ENCODE data around the gene FERMT2. TPM values are rescaled to one million over a fixed set of nuclear protein-coding genes. Genes with fewer than 3 reads are reported as not detected.

Gene FERMT2
- polyA plus RNA-seq, 3 donors, result 16.7 to 159 (median 92.0) TPM

- H3K27ac ChIP-seq (ENCODE audit: low read depth, low read length), result no peak overlapping the region
- 94 to 97% (median 96%) methylated on average over 3 of the region's 3 CpGs for WGBS, 3 donors
Observed at GRCh38 chr14:52914295-52914694, 36.6 kb downstream of the FERMT2 start.

DNA sequence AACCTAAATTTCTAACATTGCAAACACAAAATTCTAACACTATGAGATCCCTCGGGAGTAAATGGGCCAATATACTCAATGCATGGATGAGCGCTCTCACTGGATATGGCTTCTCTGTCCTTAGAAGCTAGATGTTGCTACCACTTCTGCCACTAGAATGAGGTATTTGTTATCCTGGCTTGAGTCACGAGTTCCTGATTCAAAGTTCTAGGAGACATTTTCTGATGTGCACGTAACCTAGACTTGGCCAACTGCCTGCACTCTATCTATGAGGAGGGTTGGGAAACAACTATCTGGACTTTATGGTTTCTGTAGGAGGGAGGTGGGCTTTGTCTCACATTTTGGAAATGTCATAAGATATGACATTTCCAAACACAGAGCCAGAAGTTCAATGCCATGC is 37.6 kb downstream of the FERMT2 start:
- WGBS, 3 donors, result 66 to 69% (median 68%) methylated on average over 4 of the region's 4 CpGs
- H3K27ac ChIP-seq (ENCODE audit: low read depth, low read length), result no peak overlapping the region

GRCh38 chr14:52911904-52912303 is 38.9 kb downstream of the FERMT2 start:
- WGBS, 3 donors, result 69 to 84% (median 80%) methylated on average over 3 of the region's 3 CpGs
- no peak overlapping the region for H3K27ac ChIP-seq (ENCODE audit: low read depth, low read length)

- 50 to 62% (median 59%) methylated on average over 2 of the region's 2 CpGs for WGBS, 3 donors
- no peak overlapping the region for H3K27ac ChIP-seq (ENCODE audit: low read depth, low read length)
Observed at GRCh38 chr14:52910572-52910971, 40.3 kb downstream of the FERMT2 start.

DNA sequence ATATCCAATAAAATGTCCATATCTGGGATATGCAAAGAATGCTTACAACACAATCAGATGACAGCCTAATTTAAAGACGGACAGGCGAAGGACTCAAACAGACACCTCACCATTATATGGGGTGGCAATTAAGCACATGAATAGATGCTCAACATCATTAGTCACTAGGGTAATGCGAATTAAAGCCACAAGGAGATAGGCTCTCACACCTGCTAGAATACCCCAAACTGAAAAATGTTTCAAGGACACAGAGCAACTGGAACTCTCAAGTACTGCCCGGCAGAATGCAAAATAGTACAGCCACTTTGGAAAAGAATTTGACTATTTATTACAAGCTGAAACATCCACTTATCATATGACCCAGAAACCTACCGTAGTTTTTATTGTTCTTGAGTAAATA is 42.9 kb downstream of the FERMT2 start:
- no peak overlapping the region for H3K27ac ChIP-seq (ENCODE audit: low read depth, low read length)
- 93 to 94% (median 93%) methylated on average over 5 of the region's 5 CpGs for WGBS, 3 donors

- H3K27ac ChIP-seq (ENCODE audit: low read depth, low read length), result no peak overlapping the region
- WGBS, 3 donors, result 48 to 68% (median 64%) methylated on average over 3 of the region's 3 CpGs
Observed at GRCh38 chr14:52906141-52906601, 44.7 kb downstream of the FERMT2 start.

- 57 to 83% (median 60%) methylated on average over 2 of the region's 2 CpGs for WGBS, 3 donors
- H3K27ac ChIP-seq (ENCODE audit: low read depth, low read length), result no peak overlapping the region
Observed at GRCh38 chr14:52902971-52903619, 47.8 kb downstream of the FERMT2 start.

GRCh38 chr14:52901357-52901980 is 49.4 kb downstream of the FERMT2 start:
- H3K27ac ChIP-seq (ENCODE audit: low read depth, low read length), result no peak overlapping the region
- WGBS, 3 donors, result 59 to 68% (median 63%) methylated on average over 4 of the region's 4 CpGs

DNA sequence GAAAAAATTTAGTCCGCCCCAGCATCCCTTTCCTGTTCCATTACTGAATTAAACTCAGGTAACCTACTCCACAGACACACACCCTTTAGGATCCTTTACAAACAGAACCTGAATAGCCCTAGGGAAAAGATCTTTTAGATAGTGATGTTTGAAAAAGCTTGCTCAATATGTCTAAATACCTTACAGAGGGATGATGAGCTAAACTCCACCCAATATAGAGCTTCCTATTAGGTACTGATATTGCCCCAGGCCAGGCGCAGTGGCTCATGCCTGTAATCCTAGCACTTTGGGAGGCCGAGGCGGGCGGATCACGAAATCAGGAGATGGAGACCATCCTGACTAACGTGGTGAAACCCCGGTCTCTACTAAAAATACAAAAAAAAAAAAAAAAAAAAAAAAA is 50.1 kb downstream of the FERMT2 start:
- 85 to 92% (median 85%) methylated on average over 6 to 8 of the region's 8 CpGs for WGBS, 3 donors
- H3K27ac ChIP-seq (ENCODE audit: low read depth, low read length), result no peak overlapping the region

GRCh38 chr14:52898496-52898895 is 52.4 kb downstream of the FERMT2 start:
- 83 to 89% (median 84%) methylated on average over 1 of the region's 1 CpG for WGBS, 3 donors
- H3K27ac ChIP-seq (ENCODE audit: low read depth, low read length), result no peak overlapping the region

DNA sequence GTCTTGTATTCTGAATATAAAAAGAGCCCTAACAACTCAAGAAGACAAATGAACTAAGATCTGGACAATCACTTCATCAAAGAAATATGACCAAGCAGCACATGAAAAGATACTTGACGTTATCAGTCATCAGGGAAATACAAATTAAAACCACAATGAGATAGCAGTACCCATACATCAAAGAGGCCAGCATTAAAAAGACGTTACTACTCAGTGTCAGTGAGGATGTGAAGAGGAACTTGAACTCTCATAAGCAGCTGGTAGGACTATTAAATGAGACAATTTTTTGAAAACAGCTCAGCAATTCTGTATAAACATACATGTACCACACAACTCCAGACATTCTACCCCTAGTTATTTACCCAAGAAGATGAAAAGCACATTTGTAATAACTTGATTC is 55.9 kb downstream of the FERMT2 start:
- 18 to 59% (median 30%) methylated on average over 2 of the region's 2 CpGs for WGBS, 3 donors
- H3K27ac ChIP-seq (ENCODE audit: low read depth, low read length), result no peak overlapping the region

DNA sequence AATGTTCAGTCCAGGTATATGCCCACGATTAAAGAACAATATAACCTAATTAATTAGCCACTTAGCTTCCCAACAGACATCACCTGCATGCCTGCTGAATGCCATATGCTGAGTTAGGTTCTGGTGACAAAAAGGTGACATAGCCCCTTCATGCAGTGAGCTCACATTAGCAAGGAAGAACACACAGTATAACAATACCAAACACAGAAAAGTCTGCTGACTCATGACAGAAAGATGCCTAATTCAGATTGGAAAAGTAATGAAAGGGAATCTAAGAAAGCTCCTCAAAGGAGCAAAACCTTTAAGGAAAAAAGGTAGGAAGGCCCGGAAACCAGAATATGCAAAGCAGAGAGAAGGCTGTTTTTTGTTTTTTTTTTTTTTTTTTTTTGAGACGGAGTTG is 59.0 kb downstream of the FERMT2 start:
- WGBS, 3 donors, result 89 to 94% (median 91%) methylated on average over 2 to 3 of the region's 3 CpGs
- no peak overlapping the region for H3K27ac ChIP-seq (ENCODE audit: low read depth, low read length)

DNA sequence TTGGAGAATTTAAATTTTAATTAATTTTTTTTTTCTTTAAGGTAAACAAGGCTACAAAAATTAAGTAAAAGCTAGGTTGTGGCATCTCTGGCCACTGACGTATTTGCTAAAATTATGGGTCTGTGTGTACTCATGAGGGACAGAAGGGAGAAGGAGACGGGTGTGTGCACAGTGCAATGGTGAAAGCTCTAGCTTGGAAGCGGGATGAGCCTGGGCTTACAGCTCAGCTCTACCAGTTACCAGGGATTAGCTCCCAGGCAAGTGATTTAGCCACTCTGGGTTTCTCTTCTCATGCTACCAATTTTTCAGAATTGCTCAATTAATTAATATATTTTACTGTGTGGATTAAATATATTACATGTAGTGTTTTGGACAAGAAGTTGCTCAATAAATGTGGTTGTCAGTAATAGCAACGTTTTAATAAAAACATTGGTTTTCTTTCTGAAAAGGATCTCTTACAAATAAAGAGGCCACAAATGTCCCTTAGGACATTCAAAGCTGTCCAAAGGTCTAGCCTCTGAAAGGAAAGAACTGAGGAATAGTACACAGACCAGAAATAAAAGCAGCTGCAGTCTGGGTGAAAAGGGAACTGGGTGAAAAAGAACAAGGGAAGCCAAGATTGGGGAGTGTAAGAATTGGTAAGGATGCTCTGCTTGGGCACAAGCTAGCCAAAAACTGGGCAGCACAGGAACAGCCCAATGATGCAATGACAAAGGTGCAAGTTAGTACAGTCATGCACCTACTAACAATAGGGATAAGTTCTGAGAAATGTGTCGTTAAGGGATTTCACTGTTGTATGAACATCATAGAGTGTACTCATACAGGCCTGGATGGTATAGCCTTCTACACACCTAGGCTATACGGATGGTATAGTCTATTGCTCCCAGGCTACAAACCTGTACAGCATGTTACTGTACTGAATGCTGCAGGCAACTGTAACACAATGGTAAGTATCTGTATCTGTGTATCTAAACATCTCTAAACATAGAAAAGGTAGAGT is 61.7 kb downstream of the FERMT2 start:
- 74 to 91% (median 80%) methylated on average over 6 of the region's 6 CpGs for WGBS, 3 donors
- H3K27ac ChIP-seq (ENCODE audit: low read depth, low read length), result no peak overlapping the region

- 74 to 87% (median 86%) methylated on average over 4 of the region's 4 CpGs for WGBS, 3 donors
- no peak overlapping the region for H3K27ac ChIP-seq (ENCODE audit: low read depth, low read length)
Observed at GRCh38 chr14:52888159-52888558, 62.7 kb downstream of the FERMT2 start.

DNA sequence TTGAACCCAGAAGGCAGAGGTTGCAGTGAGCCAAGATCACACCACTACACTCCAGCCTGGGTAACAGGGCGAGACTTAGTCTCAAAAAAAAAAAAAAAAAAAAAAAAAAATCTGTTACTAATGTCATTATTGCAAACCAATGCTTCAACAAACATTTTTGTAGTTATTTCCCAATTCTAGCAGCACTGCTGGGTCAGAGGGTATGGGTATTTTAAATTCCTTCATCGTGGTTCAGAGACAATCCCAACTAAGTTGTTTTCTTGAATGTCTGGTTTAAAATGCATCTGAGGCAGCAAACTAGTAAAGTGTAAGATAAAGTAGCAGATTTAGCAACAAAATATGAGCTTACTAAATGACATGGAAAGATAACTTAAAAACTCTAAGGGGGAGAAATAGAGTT is 65.6 kb downstream of the FERMT2 start:
- 50 to 76% (median 66%) methylated on average over 1 to 2 of the region's 2 CpGs for WGBS, 3 donors
- H3K27ac ChIP-seq (ENCODE audit: low read depth, low read length), result no peak overlapping the region

GRCh38 chr14:52883658-52884057 is 67.2 kb downstream of the FERMT2 start:
- 88 to 90% (median 90%) methylated on average over 5 of the region's 5 CpGs for WGBS, 3 donors
- no peak overlapping the region for H3K27ac ChIP-seq (ENCODE audit: low read depth, low read length)

GRCh38 chr14:52882824-52883223 is 68.0 kb downstream of the FERMT2 start:
- H3K27ac ChIP-seq (ENCODE audit: low read depth, low read length), result no peak overlapping the region
- 80 to 96% (median 89%) methylated on average over 6 of the region's 6 CpGs for WGBS, 3 donors

DNA sequence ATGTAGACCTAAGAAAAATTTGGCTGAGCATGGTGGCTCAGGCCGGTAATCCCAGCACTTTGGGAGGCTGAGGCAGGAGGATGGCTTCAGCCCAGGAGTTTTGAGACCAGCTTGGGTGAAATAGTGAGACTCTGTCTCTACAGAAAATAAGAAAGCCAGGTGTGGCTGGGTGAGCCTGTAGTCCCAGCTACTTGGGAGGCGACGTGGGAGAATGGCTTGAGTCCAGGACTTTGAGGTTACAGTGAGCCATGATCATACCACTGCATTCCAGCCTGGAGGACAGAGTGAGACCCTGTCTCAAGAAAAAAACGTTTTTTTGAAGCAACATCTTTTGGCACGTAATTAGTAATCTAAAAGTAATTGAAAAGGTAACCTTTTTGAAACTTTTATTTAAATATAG is 70.9 kb downstream of the FERMT2 start:
- H3K27ac ChIP-seq (ENCODE audit: low read depth, low read length), result no peak overlapping the region
- 86 to 89% (median 88%) methylated on average over 5 of the region's 5 CpGs for WGBS, 3 donors

- H3K27ac ChIP-seq (ENCODE audit: low read depth, low read length), result no peak overlapping the region
- WGBS, 3 donors, result 91 to 96% (median 95%) methylated on average over 3 of the region's 3 CpGs
Observed at GRCh38 chr14:52878946-52879345, 71.9 kb downstream of the FERMT2 start.
